Karpas-422 (cell line): ENCODE results near the gene AIG1. TPM values are rescaled to one million over a fixed set of nuclear protein-coding genes. Genes with fewer than 3 reads are reported as not detected.

Source experiments
- DNase-seq: peaks from one replicate; pipeline ENCODE4 v3.0.0-alpha.2; 2015
- H2AFZ ChIP-seq: fragments of 200-600 bp; sonication (generic); 2 replicates; pipeline ENCODE4 v1.6.1; 2014; ENCODE audit warnings: antibody characterized with exemption, low read length, mixed read lengths
- H3K27ac ChIP-seq: fragments of 200-600 bp; sonication (generic); 2 replicates; pipeline ENCODE4 v1.5.1; 2014; ENCODE audit warnings: mild to moderate bottlenecking, low read length, moderate library complexity
- H3K27me3 ChIP-seq: fragments of 200-600 bp; sonication (generic); 2 replicates; pipeline ENCODE4 v1.6.1; 2014; ENCODE audit warnings: low read length, mixed read lengths
- H3K36me3 ChIP-seq: fragments of 200-600 bp; sonication (generic); 2 replicates; pipeline ENCODE4 v1.6.1; 2014; ENCODE audit warnings: low read length, mixed read lengths; ENCODE audit not compliant: insufficient read depth
- H3K4me1 ChIP-seq: fragments of 200-600 bp; sonication (generic); 2 replicates; pipeline ENCODE4 v1.6.1; 2014; ENCODE audit warnings: mild to moderate bottlenecking, low read length, mixed read lengths
- H3K4me2 ChIP-seq: fragments of 200-600 bp; sonication (generic); 2 replicates; pipeline ENCODE4 v1.6.1; 2014; ENCODE audit warnings: low read length, low read depth, mild to moderate bottlenecking; ENCODE audit not compliant: poor library complexity, severe bottlenecking
- H3K4me3 ChIP-seq: fragments of 200-600 bp; sonication (generic); 2 replicates; pipeline ENCODE4 v1.5.1; 2014; ENCODE audit warnings: mild to moderate bottlenecking, antibody characterized with exemption, low read length, mixed read lengths
- H3K79me2 ChIP-seq: fragments of 200-600 bp; sonication (generic); 2 replicates; pipeline ENCODE4 v1.6.1; 2014; ENCODE audit warnings: mild to moderate bottlenecking, low read length, mixed read lengths
- H3K9ac ChIP-seq: fragments of 200-600 bp; sonication (generic); 2 replicates; pipeline ENCODE4 v1.6.0; 2014; ENCODE audit warnings: low read length
- H3K9me2 ChIP-seq: fragments of 200-600 bp; sonication (generic), shearing (Covaris generic); replicated peaks from 2 replicates; pipeline ENCODE4 v1.6.0; 2014; ENCODE audit warnings: mild to moderate bottlenecking, low read length, moderate library complexity; ENCODE audit not compliant: insufficient read depth
- H3K9me3 ChIP-seq: fragments of 300-700, 200-600 bp; sonication (generic); 2 replicates; pipeline ENCODE4 v1.6.1; 2014; ENCODE audit warnings: low read length, mixed read lengths
- H4K20me1 ChIP-seq: fragments of 200-600 bp; sonication (generic); 2 replicates; pipeline ENCODE4 v1.6.1; 2014; ENCODE audit warnings: mild to moderate bottlenecking, antibody characterized with exemption, low read length, low read depth; ENCODE audit not compliant: insufficient read depth
- total RNA-seq: library from RNA; depleted of rRNA; stranded (reverse); fragments of >200 nt; shearing (Covaris generic); gene quantifications from 2 replicates; pipeline ENCODE4 v1.2.3, GENCODE V29; 2014; ENCODE audit warnings: low replicate concordance

Gene AIG1
- total RNA-seq, 1 experiment from 2014 or later, result 10.2 TPM

DNA sequence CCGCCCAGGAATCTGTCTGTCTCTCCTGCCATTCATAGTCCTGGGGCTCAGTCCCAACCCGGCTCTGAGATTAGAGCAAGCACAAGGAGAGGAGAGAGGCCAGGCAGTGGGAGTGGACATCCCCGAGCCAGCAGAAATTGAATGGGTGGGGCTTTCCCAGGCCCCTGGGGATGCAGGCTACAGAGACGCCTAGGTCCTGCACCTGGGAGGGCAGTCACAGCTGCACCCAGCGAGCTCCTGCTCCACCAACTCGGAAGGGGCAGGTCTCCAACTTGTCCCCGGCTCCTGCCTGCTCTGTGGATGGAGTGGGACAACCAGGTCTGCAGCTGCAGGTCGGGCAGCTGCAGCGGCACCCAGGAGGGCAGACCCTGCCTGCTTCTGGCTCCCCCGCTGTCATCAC is 11.1 kb upstream of the AIG1 start:
- Histone ChIP-seq H3K4me1 (no peaks in the 10 kb centered on the region), H3K9me2 (no peaks in the 10 kb centered on the region), H3K9ac (no peak overlapping the region), H3K4me3 (no peak overlapping the region), H2AFZ (no peak overlapping the region), H3K27me3 (no peaks in the 10 kb centered on the region), H3K27ac (no peak overlapping the region), H3K79me2 (no peaks in the 10 kb centered on the region), H3K4me2 (no peak overlapping the region), H3K9me3 (no peaks in the 10 kb centered on the region), H4K20me1 (no peaks in the 10 kb centered on the region), H3K36me3 (no peaks in the 10 kb centered on the region)
- no peak for DNase-seq

DNA sequence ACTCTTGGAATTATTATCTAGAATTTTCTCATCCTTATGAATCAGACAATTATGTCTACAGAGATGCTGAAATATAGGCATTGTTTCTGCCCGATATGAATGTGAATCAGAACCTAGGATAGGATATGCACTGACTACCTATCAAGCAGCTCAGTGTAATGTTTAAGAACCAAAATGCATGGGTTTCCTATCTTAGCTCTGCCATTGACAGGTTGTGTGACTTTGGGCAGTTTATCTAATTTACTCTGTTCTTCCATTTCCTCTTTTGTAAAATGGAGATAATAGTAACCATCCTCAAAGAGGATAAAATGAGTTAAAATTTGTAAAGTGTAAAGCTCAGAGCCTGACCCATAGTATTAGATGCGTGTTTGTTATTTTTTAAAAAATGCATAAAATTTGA is 10.2 kb upstream of the AIG1 start:
- Histone ChIP-seq H3K9me3 (no peaks in the 10 kb centered on the region), H4K20me1 (no peaks in the 10 kb centered on the region), H3K36me3 (no peaks in the 10 kb centered on the region), H3K4me1 (no peaks in the 10 kb centered on the region), H3K4me3 (no peak overlapping the region), H3K27me3 (no peaks in the 10 kb centered on the region), H3K9me2 (no peaks in the 10 kb centered on the region), H3K27ac (no peak overlapping the region), H3K9ac (no peak overlapping the region), H2AFZ (no peak overlapping the region), H3K79me2 (no peaks in the 10 kb centered on the region), H3K4me2 (no peak overlapping the region)
- no peak for DNase-seq

DNA sequence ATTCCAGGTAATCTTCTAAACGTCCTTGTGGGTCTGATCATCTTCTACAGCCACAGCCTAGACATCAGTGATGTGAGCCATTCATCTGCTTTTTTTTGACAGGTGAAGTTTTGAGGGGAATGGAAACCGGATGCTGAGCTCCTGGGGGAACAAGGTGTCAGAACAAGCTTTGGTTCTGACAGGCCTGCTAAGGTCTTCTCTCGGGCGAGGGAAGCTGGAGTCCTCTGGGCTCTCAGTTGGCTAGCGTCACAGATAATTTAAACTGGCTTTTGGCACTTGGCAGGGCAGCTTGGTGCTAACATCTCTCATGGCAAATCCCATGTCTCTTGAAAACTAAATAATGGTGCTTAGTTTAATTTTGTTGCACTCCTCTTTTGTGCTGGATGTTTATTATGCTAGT is 8.4 kb upstream of the AIG1 start:
- Histone ChIP-seq H3K4me3 (no peak overlapping the region), H3K27ac (no peak overlapping the region), H3K4me1 (no peaks in the 10 kb centered on the region), H3K79me2 (no peaks in the 10 kb centered on the region), H4K20me1 (no peaks in the 10 kb centered on the region), H3K36me3 (no peaks in the 10 kb centered on the region), H3K9me2 (no peaks in the 10 kb centered on the region), H3K4me2 (no peak overlapping the region), H3K9me3 (no peaks in the 10 kb centered on the region), H3K27me3 (no peaks in the 10 kb centered on the region), H2AFZ (no peak overlapping the region), H3K9ac (no peak overlapping the region)
- DNase-seq, result no peak

DNA sequence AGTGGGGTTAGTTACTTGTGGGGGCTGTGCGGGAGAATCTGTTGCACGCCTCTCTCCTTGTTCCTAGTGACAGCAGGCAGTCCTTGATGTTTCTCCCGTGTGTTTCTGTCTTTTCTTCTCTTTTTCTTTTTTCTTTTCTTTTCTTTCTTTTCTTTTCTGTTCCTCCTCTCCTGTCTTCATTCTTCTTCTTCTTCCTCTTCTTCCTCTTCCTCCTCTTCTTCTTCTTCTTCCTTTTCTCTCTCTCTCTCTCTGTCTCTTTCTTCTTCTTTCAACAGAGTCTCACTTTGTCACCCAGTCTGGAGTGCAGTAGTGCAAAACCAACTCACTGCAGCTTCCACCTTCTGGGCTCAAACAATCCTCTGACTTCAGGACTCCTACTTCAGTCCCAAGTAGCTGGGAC is 6.8 kb upstream of the AIG1 start:
- H4K20me1 ChIP-seq, result no peaks in the 10 kb centered on the region
- no peaks in the 10 kb centered on the region for H3K79me2 ChIP-seq
- no peak overlapping the region for H3K9ac ChIP-seq
- no peak overlapping the region for H3K4me3 ChIP-seq
- no peak overlapping the region for H2AFZ ChIP-seq
- no peaks in the 10 kb centered on the region for H3K4me1 ChIP-seq
- no peaks in the 10 kb centered on the region for H3K9me3 ChIP-seq
- no peaks in the 10 kb centered on the region for H3K27me3 ChIP-seq
- DNase-seq, result no peak
- no peak overlapping the region for H3K27ac ChIP-seq
- no peaks in the 10 kb centered on the region for H3K9me2 ChIP-seq
- H3K36me3 ChIP-seq, result no peaks in the 10 kb centered on the region
- H3K4me2 ChIP-seq, result no peak overlapping the region

DNA sequence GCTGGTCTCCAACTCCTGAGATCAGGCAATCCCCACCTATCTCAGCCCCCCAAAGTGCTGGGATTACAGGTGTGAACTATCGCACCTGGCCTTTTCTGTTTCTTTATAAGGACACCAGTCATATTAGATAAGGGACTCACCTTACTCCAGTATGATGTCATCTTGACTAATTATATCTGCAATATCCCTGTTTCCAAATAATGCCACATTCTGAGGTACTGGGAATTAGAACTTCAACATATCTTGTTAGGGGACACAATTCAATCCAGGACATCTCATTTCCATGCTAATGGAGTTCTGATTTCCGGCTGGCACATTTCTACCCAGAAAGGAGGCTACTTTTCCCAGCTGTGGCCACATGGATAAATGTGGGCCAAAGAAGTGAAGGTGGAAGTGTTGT is 6.4 kb upstream of the AIG1 start:
- no peaks in the 10 kb centered on the region for H3K9me2 ChIP-seq
- no peak for DNase-seq
- H3K4me3 ChIP-seq, result no peak overlapping the region
- H3K4me2 ChIP-seq, result no peak overlapping the region
- no peaks in the 10 kb centered on the region for H3K36me3 ChIP-seq
- H3K9ac ChIP-seq, result no peak overlapping the region
- H2AFZ ChIP-seq, result no peak overlapping the region
- H3K4me1 ChIP-seq, result no peaks in the 10 kb centered on the region
- H3K79me2 ChIP-seq, result no peaks in the 10 kb centered on the region
- no peaks in the 10 kb centered on the region for H3K27me3 ChIP-seq
- no peaks in the 10 kb centered on the region for H4K20me1 ChIP-seq
- H3K27ac ChIP-seq, result no peak overlapping the region
- no peaks in the 10 kb centered on the region for H3K9me3 ChIP-seq

DNA sequence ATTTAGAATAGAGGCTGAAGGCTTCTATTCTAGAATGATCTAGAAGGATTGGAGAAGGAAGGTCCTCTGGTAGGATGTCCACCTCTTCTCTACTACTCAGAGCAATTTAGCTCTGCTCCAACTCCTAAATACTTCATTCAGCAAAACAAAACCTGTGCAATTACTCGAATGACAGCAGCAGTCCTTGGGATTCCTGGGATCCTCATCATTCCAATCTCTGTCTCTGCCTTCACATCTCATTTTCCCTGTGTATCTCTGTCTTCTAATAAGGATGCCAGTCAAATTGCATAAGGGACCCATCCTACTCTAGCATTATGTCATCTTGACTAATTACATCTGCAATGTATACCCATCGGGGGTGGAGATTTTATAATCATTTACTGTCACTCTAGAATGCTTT is 5.5 kb upstream of the AIG1 start:
- no peaks in the 10 kb centered on the region for H3K79me2 ChIP-seq
- H3K36me3 ChIP-seq, result no peaks in the 10 kb centered on the region
- peaks cover 8% of the 10 kb centered on the region for H3K4me1 ChIP-seq
- H3K9me2 ChIP-seq, result no peaks in the 10 kb centered on the region
- DNase-seq, result no peak
- H2AFZ ChIP-seq, result no peak overlapping the region
- H4K20me1 ChIP-seq, result no peaks in the 10 kb centered on the region
- H3K4me2 ChIP-seq, result no peak overlapping the region
- no peak overlapping the region for H3K9ac ChIP-seq
- H3K27ac ChIP-seq, result no peak overlapping the region
- H3K4me3 ChIP-seq, result no peak overlapping the region
- no peaks in the 10 kb centered on the region for H3K9me3 ChIP-seq
- H3K27me3 ChIP-seq, result no peaks in the 10 kb centered on the region

DNA sequence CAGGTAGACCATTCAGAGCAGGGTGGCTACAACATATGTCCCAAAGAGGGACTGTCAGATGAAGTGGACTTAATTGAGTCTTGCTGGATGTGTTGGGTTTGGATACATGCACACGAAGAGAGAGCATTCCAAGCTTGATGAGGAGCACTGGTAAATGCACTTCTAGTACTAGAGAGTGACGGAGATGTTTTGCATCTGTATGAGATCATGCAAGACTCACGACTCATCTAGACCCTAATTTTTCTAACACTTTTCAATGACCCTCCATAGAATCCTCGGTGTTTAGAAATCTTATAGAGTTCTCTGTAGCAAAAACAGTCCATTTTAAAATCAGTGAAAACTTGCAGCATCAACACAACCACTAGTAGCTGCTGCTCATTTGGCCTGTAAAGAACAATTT is 4.8 kb upstream of the AIG1 start:
- no peak for DNase-seq
- H4K20me1 ChIP-seq, result no peaks in the 10 kb centered on the region
- H3K27ac ChIP-seq, result no peak overlapping the region
- H3K27me3 ChIP-seq, result no peaks in the 10 kb centered on the region
- no peaks in the 10 kb centered on the region for H3K9me2 ChIP-seq
- H3K4me1 ChIP-seq, result peaks cover 11% of the 10 kb centered on the region
- no peak overlapping the region for H2AFZ ChIP-seq
- no peak overlapping the region for H3K4me3 ChIP-seq
- H3K36me3 ChIP-seq, result no peaks in the 10 kb centered on the region
- H3K4me2 ChIP-seq, result no peak overlapping the region
- H3K9me3 ChIP-seq, result no peaks in the 10 kb centered on the region
- H3K79me2 ChIP-seq, result no peaks in the 10 kb centered on the region
- H3K9ac ChIP-seq, result no peak overlapping the region

DNA sequence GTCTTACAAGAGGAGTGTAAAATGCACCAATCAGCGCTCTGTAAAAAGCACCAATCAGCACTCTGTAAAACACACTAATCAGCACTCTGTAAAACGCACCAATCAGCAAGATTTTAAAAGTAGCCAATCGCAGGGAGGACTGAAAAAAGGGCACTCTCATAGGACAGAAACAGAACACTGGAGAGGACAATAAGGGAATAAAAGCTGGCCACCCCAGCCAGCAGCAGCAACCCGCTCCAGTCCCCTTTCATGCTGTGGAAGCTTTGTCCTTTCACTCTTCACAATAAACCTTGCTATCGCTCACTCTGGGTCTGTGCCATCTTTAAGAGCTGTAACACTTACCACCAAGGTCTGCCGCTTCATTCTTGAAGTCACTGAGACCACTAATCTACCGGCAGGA is 1.7 kb upstream of the AIG1 start:
- Histone ChIP-seq H3K27ac (no peak overlapping the region), H3K9me2 (no peaks in the 10 kb centered on the region), H3K27me3 (no peaks in the 10 kb centered on the region), H3K9ac (no peak overlapping the region), H3K4me3 (no peak overlapping the region), H3K4me2 (no peak overlapping the region), H3K9me3 (no peaks in the 10 kb centered on the region), H3K79me2 (no peaks in the 10 kb centered on the region), H3K4me1 (peaks cover 22% of the 10 kb centered on the region), H4K20me1 (no peaks in the 10 kb centered on the region), H3K36me3 (no peaks in the 10 kb centered on the region), H2AFZ (no peak overlapping the region)
- no peak for DNase-seq
